SK-N-MC (cell line): ENCODE data around the gene SNX25.

Experiments used
- EZH2 ChIP-seq: fragments of 200-600 bp; sonication (generic); IDR thresholded peaks from one replicate; pipeline ENCODE4 v1.6.1; 2017; ENCODE audit warnings: antibody characterized with exemption
- FOXP2 ChIP-seq: optimal IDR thresholded peaks from 2 replicates; pipeline ENCODE3; 2011; ENCODE audit warnings: mild to moderate bottlenecking, moderate library complexity; ENCODE audit not compliant: insufficient read depth; ENCODE audit errors: extremely low read length, control extremely low read depth
- POLR2AphosphoS5 ChIP-seq: IDR thresholded peaks from 2 replicates; pipeline ENCODE4 v1.6.1; 2012; ENCODE audit warnings: mild to moderate bottlenecking, low read depth, low read length, borderline replicate concordance

DNA sequence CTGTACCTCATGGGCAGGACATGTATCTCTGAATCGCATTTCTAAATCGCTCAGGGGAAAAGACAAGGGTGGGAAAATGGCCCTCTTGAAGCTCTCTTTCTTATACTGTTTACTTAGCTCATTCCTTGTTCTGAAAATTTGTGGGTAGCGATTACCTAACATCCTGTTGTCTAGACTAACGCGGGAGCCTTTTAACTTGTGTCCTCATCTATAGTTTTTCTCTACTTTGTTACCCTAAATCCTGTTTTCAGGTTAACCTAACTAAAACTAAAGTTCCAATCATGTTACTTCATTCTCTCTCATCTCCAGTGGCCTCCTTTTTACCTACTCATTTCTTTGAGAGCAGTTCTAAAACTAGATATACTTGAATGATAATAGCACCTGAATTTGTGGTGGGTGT, 45.0 kb downstream of the SNX25 start:
- TF ChIP-seq EZH2 = no peak
- no peak for TF ChIP-seq POLR2AphosphoS5
- TF ChIP-seq FOXP2 = no peak
